Measurements from ENCODE around the gene SSU72. TPM values are rescaled to one million over a fixed set of nuclear protein-coding genes. Genes with fewer than 3 reads are reported as not detected.

The SSU72 gene
- 82.2 TPM for polyA plus RNA-seq (ENCODE audit: insufficient read length)
- long read RNA-seq, donor 1, full-length matches to known transcripts, result 84 of 84 reads
- long read RNA-seq, donor 1, partial matches to known transcripts, result 0 of 84 reads
- long read RNA-seq, donor 1, other reads (novel, unspliced or antisense), result 0 of 84 reads
- long read RNA-seq, donor 2, full-length matches to known transcripts, result 54 of 54 reads
- long read RNA-seq, donor 2, partial matches to known transcripts, result 0 of 54 reads
- long read RNA-seq, donor 2, other reads (novel, unspliced or antisense), result 0 of 54 reads
- long read RNA-seq, donor 3, full-length matches to known transcripts, result 45 of 45 reads
- long read RNA-seq, donor 3, partial matches to known transcripts, result 0 of 45 reads
- long read RNA-seq, donor 3, other reads (novel, unspliced or antisense), result 0 of 45 reads
- long read RNA-seq, donor 4, full-length matches to known transcripts, result 10 of 16 reads
- long read RNA-seq, donor 4, partial matches to known transcripts, result 6 of 16 reads
- long read RNA-seq, donor 4, other reads (novel, unspliced or antisense), result 0 of 16 reads
- long read RNA-seq, donor 5, full-length matches to known transcripts, result 85 of 100 reads
- long read RNA-seq, donor 5, partial matches to known transcripts, result 10 of 100 reads
- long read RNA-seq, donor 5, other reads (novel, unspliced or antisense), result 5 of 100 reads
- long read RNA-seq, donor 6, full-length matches to known transcripts, result 65 of 81 reads
- long read RNA-seq, donor 6, partial matches to known transcripts, result 16 of 81 reads
- long read RNA-seq, donor 6, other reads (novel, unspliced or antisense), result 0 of 81 reads
- long read RNA-seq, donor 7, full-length matches to known transcripts, result 84 of 103 reads
- long read RNA-seq, donor 7, partial matches to known transcripts, result 19 of 103 reads
- long read RNA-seq, donor 7, other reads (novel, unspliced or antisense), result 0 of 103 reads
- long read RNA-seq, donor 8, full-length matches to known transcripts, result 27 of 27 reads
- long read RNA-seq, donor 8, partial matches to known transcripts, result 0 of 27 reads
- long read RNA-seq, donor 8, other reads (novel, unspliced or antisense), result 0 of 27 reads

- DNase-seq, result peak; percentile 91
Observed at GRCh38 chr1:1574721-1575537, at the start of gene SSU72. TSS of gene SSU72 (minus strand) at chr1:1574863. CDS start at chr1:1574557, 306 bp downstream.

GRCh38 chr1:1623631-1624442 is 49.2 kb upstream of the SSU72 start:
- DNase-seq, result no peak

GRCh38 chr1:1623181-1623630 is 48.5 kb upstream of the SSU72 start:
- DNase-seq, result no peak

GRCh38 chr1:1622788-1623094 is 48.1 kb upstream of the SSU72 start:
- no peak for DNase-seq

GRCh38 chr1:1622010-1622787 is 47.5 kb upstream of the SSU72 start:
- no peak for DNase-seq

- DNase-seq, result no peak
Observed at GRCh38 chr1:1621173-1622009, 46.7 kb upstream of the SSU72 start.

GRCh38 chr1:1620433-1621139 is 45.9 kb upstream of the SSU72 start:
- DNase-seq, result no peak

- DNase-seq, result no peak
Observed at GRCh38 chr1:1619917-1620361, 45.3 kb upstream of the SSU72 start.

- no peak for DNase-seq
Observed at GRCh38 chr1:1618396-1619068, 43.9 kb upstream of the SSU72 start.

- DNase-seq, result no peak
Observed at GRCh38 chr1:1617925-1618324, 43.3 kb upstream of the SSU72 start.

GRCh38 chr1:1617516-1617915 is 42.9 kb upstream of the SSU72 start:
- DNase-seq, result no peak

GRCh38 chr1:1616838-1617237 is 42.2 kb upstream of the SSU72 start:
- no peak for DNase-seq

- DNase-seq, result no peak
Observed at GRCh38 chr1:1616045-1616790, 41.6 kb upstream of the SSU72 start.

GRCh38 chr1:1615256-1616044 is 40.8 kb upstream of the SSU72 start, which contains the start of gene MIB2:
TSS of gene MIB2 (plus strand) at chr1:1615500. CDS start at chr1:1623453, 7,953 bp downstream.
- peak; percentile 94 for DNase-seq

GRCh38 chr1:1614954-1615255 is 40.2 kb upstream of the SSU72 start:
- no peak for DNase-seq
